Pulmonary artery endothelial cell (primary cell): ENCODE data around the gene CA7. TPM values are rescaled to one million over a fixed set of nuclear protein-coding genes. Genes with fewer than 3 reads are reported as not detected.
"Not testable (repeated sequence)": the region's sequence is repeated elsewhere in the genome, so short reads cannot be mapped to it uniquely, and the experiment has no call there.

Experiments used
- DNase-seq: peaks from one replicate; pipeline ENCODE4 v3.0.0-alpha.2; 2011; ENCODE audit warnings: low read depth, low spot score
- total RNA-seq: library from RNA; depleted of rRNA; stranded (reverse); fragments of >200 nt; gene quantifications from 2 replicates; pipeline ENCODE4 v1.2.3, GENCODE V29; 2014

Gene CA7
- total RNA-seq, 1 donor from 2014 or later = not detected

DNA sequence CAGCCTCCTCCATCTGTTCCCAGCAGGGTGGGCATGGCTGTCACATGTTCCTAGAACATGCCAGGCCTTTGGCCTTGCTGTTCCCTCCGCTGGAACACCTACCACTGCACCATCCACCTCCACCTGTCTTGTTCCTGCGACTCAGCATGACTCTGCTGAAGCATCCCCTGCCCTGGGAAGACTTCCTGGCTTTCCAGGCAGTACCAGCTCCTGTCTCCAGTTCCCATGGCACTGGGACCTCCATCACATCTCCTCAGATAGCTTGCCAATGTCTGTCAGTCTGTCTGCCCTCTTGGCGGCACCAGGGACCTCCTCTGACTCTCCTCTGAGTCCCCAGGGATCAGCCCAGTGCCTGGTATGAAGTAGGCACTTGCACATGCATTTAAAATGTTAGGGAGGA is 51.8 kb downstream of the CA7 start:
- DNase-seq = no peak

DNA sequence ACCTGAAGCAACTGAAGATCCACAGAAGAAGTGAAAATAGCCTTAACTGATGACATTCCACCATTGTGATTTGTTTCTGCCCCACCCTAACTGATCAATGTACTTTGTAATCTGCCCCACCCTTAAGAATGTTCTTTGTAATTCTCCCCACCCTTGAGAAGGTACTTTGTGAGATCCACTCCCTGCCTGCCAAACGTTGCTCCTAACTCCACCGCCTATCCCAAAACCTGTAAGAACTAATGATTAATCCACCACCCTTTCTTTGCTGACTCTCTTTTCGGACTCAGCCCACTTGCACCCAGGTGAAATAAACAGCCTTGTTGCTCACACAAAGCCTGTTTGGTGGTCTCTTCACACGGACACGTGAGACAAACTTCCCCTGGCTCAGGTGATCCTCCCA is 52.5 kb downstream of the CA7 start:
- not testable (repeated sequence) for DNase-seq

DNA sequence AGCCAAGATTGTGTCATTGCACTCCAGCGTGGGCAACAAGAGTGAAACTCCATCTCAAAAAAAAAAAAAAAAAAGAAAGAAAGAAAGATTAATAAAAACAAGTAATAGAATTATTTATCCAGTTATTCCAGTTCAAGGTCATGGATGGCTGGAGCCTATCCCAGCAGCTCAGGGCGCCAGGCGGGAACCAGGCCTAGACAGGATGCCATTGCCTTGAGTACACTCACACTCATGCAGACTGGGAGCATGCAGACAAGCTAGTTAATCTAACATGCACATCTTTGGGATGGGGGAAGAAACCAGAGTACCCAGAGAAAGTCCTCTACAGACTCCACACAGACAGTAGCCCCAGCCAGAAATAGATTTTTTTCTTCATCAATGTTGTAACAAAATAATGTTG is 54.0 kb downstream of the CA7 start:
- no peak for DNase-seq

DNA sequence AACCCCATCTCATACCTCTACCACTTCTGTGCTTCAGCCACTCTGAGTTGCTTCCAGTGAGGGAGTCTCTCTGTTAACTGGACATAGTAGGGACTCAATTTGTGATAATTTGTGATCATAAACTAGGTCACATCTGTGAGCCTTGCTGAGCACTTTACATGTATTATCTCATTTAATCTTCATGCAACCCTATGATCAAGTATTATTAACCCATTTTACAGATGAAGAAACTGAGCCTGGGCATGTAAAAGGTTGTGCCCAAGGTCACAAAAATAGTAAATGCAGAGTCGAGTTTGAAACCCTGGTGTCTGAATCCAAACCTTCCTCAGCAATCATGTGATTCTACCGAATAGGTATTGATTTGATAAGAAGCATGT is 54.7 kb downstream of the CA7 start:
- no peak for DNase-seq

DNA sequence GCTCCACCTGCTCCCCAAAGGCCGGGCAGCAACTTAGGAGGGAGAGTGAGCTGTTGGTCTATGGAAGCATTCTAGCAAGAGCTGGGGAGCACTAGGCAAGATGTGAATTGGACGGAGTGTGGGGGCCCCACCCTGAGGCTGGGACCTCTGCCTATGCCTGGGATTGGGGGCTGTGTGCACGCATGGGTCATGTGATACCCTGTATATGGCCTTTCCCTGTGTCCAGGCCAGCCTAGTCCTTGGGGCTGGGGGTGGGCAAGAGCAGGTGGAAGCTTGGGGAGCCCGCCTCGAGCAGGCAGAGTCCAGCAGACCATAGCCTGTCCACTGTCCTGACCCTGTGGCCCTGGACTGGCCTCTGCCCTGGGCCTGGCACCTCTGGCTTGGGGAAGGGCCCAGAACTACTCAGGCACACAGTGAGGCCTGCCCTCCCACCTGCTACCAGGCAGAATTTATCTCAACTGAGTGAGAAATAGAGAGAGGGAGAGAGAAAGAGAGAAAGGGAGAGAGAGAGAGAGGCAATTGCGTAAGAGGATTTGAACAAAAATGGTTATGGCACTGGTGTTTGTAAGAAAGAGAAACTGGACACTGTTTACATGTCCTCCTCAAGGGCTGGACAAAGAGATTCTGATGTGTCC is 55.2 kb downstream of the CA7 start:
- DNase-seq = no peak

GRCh38 chr16:66899945-66900710 is 55.9 kb downstream of the CA7 start:
- DNase-seq = peak; percentile 33

GRCh38 chr16:66900721-66901441 is 56.7 kb downstream of the CA7 start:
- DNase-seq = no peak

DNA sequence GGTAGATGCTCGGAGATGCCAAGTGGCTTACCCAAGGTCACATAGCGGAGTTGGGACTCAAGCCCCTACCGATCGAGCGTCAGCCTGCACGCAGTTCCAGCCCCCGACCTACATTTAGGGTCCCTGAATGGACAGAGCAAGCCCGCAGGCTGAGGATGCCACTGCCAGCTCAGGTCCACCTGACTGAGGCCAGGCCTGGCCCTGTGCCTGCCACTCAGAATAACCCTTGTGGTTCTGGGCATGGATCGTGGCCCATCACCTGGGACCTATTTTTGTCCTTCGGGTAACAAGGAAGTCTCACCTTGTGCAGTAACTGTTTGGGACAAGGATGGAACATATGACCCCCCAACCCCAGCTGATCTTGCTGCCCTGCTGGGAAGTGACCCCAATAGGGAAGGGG is 57.4 kb downstream of the CA7 start:
- no peak for DNase-seq

- DNase-seq = no peak
These were observed 58.7 kb downstream of the CA7 start for GRCh38 chr16:66902648-66903543.

Other genes with a start within 250 kb of the CA7 start
- 23.5 and 23.7 TPM in 2 replicates for gene CMTM3, start 239.7 kb upstream of the CA7 start, total RNA-seq
- 8.5 and 12.3 TPM in 2 replicates for gene CMTM4, start 147.7 kb upstream of the CA7 start, total RNA-seq
- 131 and 166 TPM in 2 replicates for gene DYNC1LI2, start 92.8 kb upstream of the CA7 start, total RNA-seq
- 0.07 TPM in 1 of 2 replicates, not detected in the other for gene TERB1, start 42.8 kb upstream of the CA7 start, total RNA-seq
- 70.2 and 77.2 TPM in 2 replicates for gene NAE1, start 13.4 kb upstream of the CA7 start, total RNA-seq
- gene PDP2, start 36.1 kb downstream of the CA7 start, total RNA-seq = 9.4 and 12.1 TPM in 2 replicates
- not detected in 2 replicates for gene CDH16, start 74.5 kb downstream of the CA7 start, total RNA-seq
- 0.59 and 0.60 TPM in 2 replicates for gene RRAD, start 81.1 kb downstream of the CA7 start, total RNA-seq
- gene CIAO2B, start 90.0 kb downstream of the CA7 start, total RNA-seq = 159 and 180 TPM in 2 replicates
- 16.1 and 17.1 TPM in 2 replicates for gene CES2, start 91.1 kb downstream of the CA7 start, total RNA-seq
- not detected in 2 replicates for gene CES3, start 116.9 kb downstream of the CA7 start, total RNA-seq
- gene CES4A, start 144.2 kb downstream of the CA7 start, total RNA-seq = 0.59 and 0.85 TPM in 2 replicates
- 86.0 and 148 TPM in 2 replicates for gene CBFB, start 184.7 kb downstream of the CA7 start, total RNA-seq